ENCODE measurements around the gene RAPSN.

Gene RAPSN

DNA sequence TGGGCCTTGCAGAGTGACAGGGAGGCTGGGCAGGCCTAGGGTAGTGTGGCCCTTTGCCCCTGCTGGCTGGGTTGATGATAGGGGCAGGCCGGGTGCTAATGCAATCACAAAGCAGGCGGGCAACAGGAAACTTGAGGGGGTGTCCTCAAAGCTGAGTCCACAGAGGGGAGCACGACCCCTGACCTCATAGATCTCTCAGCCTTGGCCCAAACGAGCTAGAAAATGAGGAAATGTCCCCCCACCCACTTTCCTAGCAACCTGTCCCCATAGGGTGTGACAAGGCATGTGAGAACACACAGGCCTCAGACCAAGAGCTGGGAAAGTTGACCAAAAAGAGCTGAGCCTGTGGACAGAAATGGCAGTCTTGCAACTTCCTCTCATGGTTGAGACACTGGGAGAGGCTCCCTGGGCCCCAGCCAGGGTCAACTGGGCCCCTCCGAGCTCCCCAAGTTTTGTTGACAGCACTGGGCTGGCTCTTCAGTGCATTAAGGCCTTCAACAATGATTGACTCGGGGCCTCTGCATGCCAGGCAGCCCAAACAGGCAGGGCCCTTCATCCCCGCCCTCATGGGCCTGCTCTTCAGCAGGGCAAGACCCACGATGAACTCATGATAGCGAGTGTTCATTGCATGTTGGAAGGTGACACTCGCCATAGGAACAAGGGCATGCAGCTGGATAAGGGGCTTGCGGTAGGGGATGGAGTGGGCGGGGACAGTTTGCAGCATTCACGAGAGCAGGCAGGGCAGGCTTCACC is 60.8 kb downstream of the RAPSN start:
- DNase-seq: no peak

Measured in activated CD8-positive, alpha-beta memory T cell treated with anti-CD3 and anti-CD28 coated beads, Interleukin-2, amount 50 U/mL, for 4 hours (primary cell).